ENCODE results near the gene HSD17B3. TPM values are rescaled to one million over a fixed set of nuclear protein-coding genes. Genes with fewer than 3 reads are reported as not detected.
A peak's percentile ranks its signal among the peaks of the same experiment; 100 is the strongest.
"Not testable (repeated sequence)": the region's sequence is repeated elsewhere in the genome, so short reads cannot be mapped to it uniquely, and the experiment has no call there.

HSD17B3 gene
- total and polyA plus RNA-seq, 2 of the 13 experiments (the other 11 are each of a cell fraction or from before 2014, with no cell fraction given): 0.12 TPM; not detected in 1

GRCh38 chr9:96322210-96322609, 20.2 kb upstream of the HSD17B3 start:
- intact Hi-C loops (cut with micrococcal nuclease; ENCODE audit: unreplicated experiment); H3K9ac ChIP-seq (ENCODE audit: insufficient read depth, low read depth, low read length); POLR2A ChIA-PET; H3K4me3 ChIP-seq (replicated peaks in 1 of 3; ENCODE audit: insufficient read depth in 1 of 3, low read depth in 2 of 3, low read length in 3 of 3); H3K79me2 ChIP-seq (ENCODE audit: insufficient read depth, low read length); DNase-seq (ENCODE audit: low spot score); H3K9me3 ChIP-seq (ENCODE audit: low read length); H3K4me2 ChIP-seq (ENCODE audit: low read depth, low read length); H2AFZ ChIP-seq (ENCODE audit: low read length); H3K27ac ChIP-seq (ENCODE audit: extremely low read length, insufficient read depth, low read length); H3K27me3 ChIP-seq (ENCODE audit: control insufficient read depth in 1 of 2, insufficient read depth in 2 of 2, low read length in 2 of 2); BruUV-seq (replicated peaks); H3K4me1 ChIP-seq (ENCODE audit: insufficient read depth, low read length); H4K20me1 ChIP-seq (ENCODE audit: insufficient read depth, low read length); ATAC-seq; in situ Hi-C loops (cut with HindIII; ENCODE audit: extremely low pct_ligation_motif_present, low pct_unique_long_range_greater_than_20kb); CTCF ChIA-PET (ENCODE audit: low intra/inter-chr PET ratio, low total read pairs); FAIRE-seq: not testable (repeated sequence)
- peaks cover 10 to 44% of the 10 kb centered on the region in 2 experiments for H3K36me3 ChIP-seq (replicated peaks in 1 of 2; ENCODE audit: control insufficient read depth in 1 of 2, insufficient read depth in 2 of 2, low read length in 2 of 2)
- 92% methylated on average over 3 of the region's 3 CpGs for WGBS (ENCODE audit: low lambda C conversion rate)
- peak; percentile 80 for TF ChIP-seq ZNF121 (CRISPR knock-in tag; IDR thresholded peaks at IDR 0.05)

- 94% methylated on average over 6 of the region's 7 CpGs for WGBS (ENCODE audit: low lambda C conversion rate)
- H3K4me1 ChIP-seq (ENCODE audit: insufficient read depth, low read length): no peaks in the 10 kb centered on the region
- no peak overlapping the region for H2AFZ ChIP-seq (ENCODE audit: low read length)
- no peaks in the 10 kb centered on the region for H4K20me1 ChIP-seq (ENCODE audit: insufficient read depth, low read length)
- no peak overlapping the region for H3K4me3 ChIP-seq (replicated peaks in 1 of 3; ENCODE audit: insufficient read depth in 1 of 3, low read depth in 2 of 3, low read length in 3 of 3)
- ChIA-PET POLR2A (no interaction called here), CTCF (ENCODE audit: low intra/inter-chr PET ratio, low total read pairs) (no interaction called here)
- BruUV-seq (replicated peaks): no TSS peak
- no peaks in the 10 kb centered on the region for H3K27me3 ChIP-seq (ENCODE audit: control insufficient read depth in 1 of 2, insufficient read depth in 2 of 2, low read length in 2 of 2)
- no peaks in the 10 kb centered on the region for H3K79me2 ChIP-seq (ENCODE audit: insufficient read depth, low read length)
- ATAC-seq (no peak), DNase-seq (ENCODE audit: low spot score) (no peak), FAIRE-seq (no peak)
- no peak for TF ChIP-seq ZNF326 (CRISPR knock-in tag; IDR thresholded peaks at IDR 0.05; ENCODE audit: borderline replicate concordance)
- no peak for TF ChIP-seq IKZF4 (CRISPR knock-in tag; IDR thresholded peaks at IDR 0.05; ENCODE audit: borderline replicate concordance, low read depth, not compliant biosample characterization)
- no peak for TF ChIP-seq HNF4G (IDR thresholded peaks at IDR 0.05; ENCODE audit: borderline replicate concordance, low read depth, low read length)
- TF ChIP-seq HNF4G (CRISPR knock-in tag; IDR thresholded peaks at IDR 0.05; ENCODE audit: borderline replicate concordance, low read depth): no peak
- TF ChIP-seq ZNF737 (CRISPR knock-in tag; IDR thresholded peaks at IDR 0.05; ENCODE audit: borderline replicate concordance): no peak
- TF ChIP-seq ZNF761 (CRISPR knock-in tag; conservative IDR thresholded peaks at IDR 0.05): no peak
- no peak for TF ChIP-seq ZNF614 (CRISPR knock-in tag; IDR thresholded peaks at IDR 0.05; ENCODE audit: borderline replicate concordance)
- no peak for TF ChIP-seq ZBTB10 (CRISPR knock-in tag; IDR thresholded peaks at IDR 0.05; ENCODE audit: borderline replicate concordance)
- no peak overlapping the region for H3K9ac ChIP-seq (ENCODE audit: insufficient read depth, low read depth, low read length)
- no peak overlapping the region for H3K27ac ChIP-seq (ENCODE audit: extremely low read length, insufficient read depth, low read length)
- no peaks in the 10 kb centered on the region for H3K9me3 ChIP-seq (ENCODE audit: low read length)
- H3K4me2 ChIP-seq (ENCODE audit: low read depth, low read length): no peak overlapping the region
- intact Hi-C loops (cut with micrococcal nuclease; ENCODE audit: unreplicated experiment): no loop called here
- peaks cover 10 to 39% of the 10 kb centered on the region in 2 experiments for H3K36me3 ChIP-seq (replicated peaks in 1 of 2; ENCODE audit: control insufficient read depth in 1 of 2, insufficient read depth in 2 of 2, low read length in 2 of 2)
- in situ Hi-C loops (cut with HindIII; ENCODE audit: extremely low pct_ligation_motif_present, low pct_unique_long_range_greater_than_20kb): no loop called here
Observed at GRCh38 chr9:96321515-96321914, 19.5 kb upstream of the HSD17B3 start.

All from HepG2 (cell line).